CD4-positive, alpha-beta T cell (primary cell): Measurements from ENCODE around the gene GINS3. TPM values are rescaled to one million over a fixed set of nuclear protein-coding genes. Genes with fewer than 3 reads are reported as not detected.

Experiments used
- ATAC-seq: fragments of 200-7000 bp; cut with Tn5 transposase; one replicate; pipeline ENCODE4 v1.10.0; 2022; ENCODE audit warnings: mild to moderate bottlenecking; ENCODE audit not compliant: poor library complexity
- CTCF ChIA-PET: fragments of 350-600 bp; sonication (Branson Sonifier 250); formaldehyde crosslinking; loops from one replicate; lab custom pipeline; 2021; ENCODE audit warnings: antibody characterized with exemption, inconsistent platforms; lab: Charles Lee
- POLR2A ChIA-PET: fragments of 350-600 bp; sonication (Branson Sonifier 250); formaldehyde crosslinking; loops from one replicate; lab custom pipeline; 2021; ENCODE audit warnings: antibody characterized with exemption, inconsistent platforms; lab: Charles Lee
- DNase-seq, 14 experiments: peaks; one replicate each; pipeline ENCODE4 v3.0.0-alpha.2; 2013 to 2020; ENCODE audit warnings: mixed read lengths in 2 of 14
- H3K27ac ChIP-seq, 2 donors: one replicate each; pipeline versions ENCODE4 v1.5.1 to v1.7.0; 2013; ENCODE audit warnings: low read length in 2 of 2, low read depth in 1 of 2, mild to moderate bottlenecking in 1 of 2
- H3K27me3 ChIP-seq, 2 experiments: 1 replicate in 1 of 2; 2 replicates in 1 of 2; pipeline versions ENCODE4 v1.6.1 to v1.7.0; 2013; ENCODE audit warnings: low read length in 2 of 2, control low read depth in 1 of 2, mild to moderate bottlenecking in 1 of 2, moderate library complexity in 1 of 2; ENCODE audit not compliant: insufficient read depth in 2 of 2, control insufficient read depth in 1 of 2
- H3K36me3 ChIP-seq: one replicate; pipeline ENCODE4 v1.6.1; 2013; ENCODE audit warnings: low read length, control low read depth; ENCODE audit not compliant: insufficient read depth
- H3K4me1 ChIP-seq: one replicate; pipeline ENCODE4 v1.6.1; 2013; ENCODE audit warnings: low read length, control low read depth; ENCODE audit not compliant: insufficient read depth
- H3K4me3 ChIP-seq: one replicate; pipeline ENCODE4 v1.5.1; 2013; ENCODE audit warnings: mild to moderate bottlenecking, low read length, moderate library complexity
- H3K9me3 ChIP-seq, 2 experiments: 1 replicate in 1 of 2; 2 replicates in 1 of 2; pipeline versions ENCODE4 v1.6.1 to v1.7.0; 2013; ENCODE audit warnings: low read length in 2 of 2, mild to moderate bottlenecking in 2 of 2, control low read depth in 1 of 2, moderate library complexity in 1 of 2; ENCODE audit not compliant: control insufficient read depth in 1 of 2, insufficient read depth in 1 of 2
- H3K27ac Mint-ChIP-seq: one replicate; pipeline ENCODE4 v1.8.0; 2020; ENCODE audit warnings: mixed read lengths
- H3K27me3 Mint-ChIP-seq: one replicate; pipeline ENCODE4 v1.8.0; 2021; ENCODE audit warnings: mixed read lengths
- H3K36me3 Mint-ChIP-seq: one replicate; pipeline ENCODE4 v1.8.0; 2021; ENCODE audit warnings: low read depth, mixed read lengths
- H3K4me1 Mint-ChIP-seq: one replicate; pipeline ENCODE4 v1.8.0; 2021; ENCODE audit warnings: low read depth, mixed read lengths
- H3K4me3 Mint-ChIP-seq: one replicate; pipeline ENCODE4 v1.8.0; 2020; ENCODE audit warnings: mild to moderate bottlenecking, mixed read lengths
- H3K9me3 Mint-ChIP-seq: one replicate; pipeline ENCODE4 v1.8.0; 2020; ENCODE audit warnings: mixed read lengths
- intact Hi-C, 2 experiments: fragments of 100-400 bp; cut with DNase I in 1 of 2; cut with micrococcal nuclease in 1 of 2; formaldehyde crosslinking; loops; one replicate each; pipeline versions ENCODE4 v1.15.1 to v1.9.0; 2023 to 2025; cut with DNase I, micrococcal nuclease
- total RNA-seq, 174 experiments: library from RNA in 2 of 174; stranded (reverse) in 2 of 174; gene quantifications; one replicate each; pipeline ENCODE4 v1.2.3 and lab custom pipeline; 2021 to 2026
- TF ChIP-seq, protein P1 (sequence below): fragments of 200-600 bp; IDR thresholded peaks from one replicate; pipeline ENCODE4 v1.8.0; 2022; ENCODE audit warnings: antibody characterized with exemption, mild to moderate bottlenecking

Gene GINS3
- total RNA-seq, 2 experiments from 2014 or later, result 0.27 to 0.36 TPM

GRCh38 chr16:58454178-58454577 is 61.9 kb downstream of the GINS3 start:
- Histone ChIP-seq H3K9me3 (no peaks in the 10 kb centered on the region), H3K4me3 (no peak overlapping the region), H3K27me3 (peaks cover 0 to 4% of the 10 kb centered on the region in 2 experiments), H3K27ac (no peak overlapping the region), H3K4me1 (no peaks in the 10 kb centered on the region), H3K36me3 (no peaks in the 10 kb centered on the region)
- Mint-ChIP-seq H3K9me3 (no peaks in the 10 kb centered on the region), H3K4me1 (no peaks in the 10 kb centered on the region), H3K27ac (no peak overlapping the region), H3K36me3 (no peaks in the 10 kb centered on the region), H3K4me3 (no peak overlapping the region), H3K27me3 (peaks cover 18% of the 10 kb centered on the region)
- no peak for DNase-seq
- CTCF ChIA-PET, result no interaction called here
- TF ChIP-seq, protein P1, sequence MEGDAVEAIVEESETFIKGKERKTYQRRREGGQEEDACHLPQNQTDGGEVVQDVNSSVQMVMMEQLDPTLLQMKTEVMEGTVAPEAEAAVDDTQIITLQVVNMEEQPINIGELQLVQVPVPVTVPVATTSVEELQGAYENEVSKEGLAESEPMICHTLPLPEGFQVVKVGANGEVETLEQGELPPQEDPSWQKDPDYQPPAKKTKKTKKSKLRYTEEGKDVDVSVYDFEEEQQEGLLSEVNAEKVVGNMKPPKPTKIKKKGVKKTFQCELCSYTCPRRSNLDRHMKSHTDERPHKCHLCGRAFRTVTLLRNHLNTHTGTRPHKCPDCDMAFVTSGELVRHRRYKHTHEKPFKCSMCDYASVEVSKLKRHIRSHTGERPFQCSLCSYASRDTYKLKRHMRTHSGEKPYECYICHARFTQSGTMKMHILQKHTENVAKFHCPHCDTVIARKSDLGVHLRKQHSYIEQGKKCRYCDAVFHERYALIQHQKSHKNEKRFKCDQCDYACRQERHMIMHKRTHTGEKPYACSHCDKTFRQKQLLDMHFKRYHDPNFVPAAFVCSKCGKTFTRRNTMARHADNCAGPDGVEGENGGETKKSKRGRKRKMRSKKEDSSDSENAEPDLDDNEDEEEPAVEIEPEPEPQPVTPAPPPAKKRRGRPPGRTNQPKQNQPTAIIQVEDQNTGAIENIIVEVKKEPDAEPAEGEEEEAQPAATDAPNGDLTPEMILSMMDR, result no peak
- POLR2A ChIA-PET, result no interaction called here
- intact Hi-C loops, result no loop called here
- ATAC-seq, result no peak

GRCh38 chr16:58454856-58455255 is 62.6 kb downstream of the GINS3 start:
- no peaks in the 10 kb centered on the region for H3K4me1 Mint-ChIP-seq
- no peak for ATAC-seq
- Histone ChIP-seq H3K4me1 (no peaks in the 10 kb centered on the region), H3K27ac (no peak overlapping the region), H3K4me3 (no peak overlapping the region), H3K27me3 (peaks cover 0 to 4% of the 10 kb centered on the region in 2 experiments), H3K9me3 (no peaks in the 10 kb centered on the region), H3K36me3 (no peaks in the 10 kb centered on the region)
- no peak overlapping the region for H3K4me3 Mint-ChIP-seq
- no peak for DNase-seq
- TF ChIP-seq, protein P1, result no peak
- H3K36me3 Mint-ChIP-seq, result no peaks in the 10 kb centered on the region
- ChIA-PET POLR2A (no interaction called here), CTCF (no interaction called here)
- H3K9me3 Mint-ChIP-seq, result no peaks in the 10 kb centered on the region
- intact Hi-C loops, result no loop called here
- H3K27me3 Mint-ChIP-seq, result peaks cover 24% of the 10 kb centered on the region
- no peak overlapping the region for H3K27ac Mint-ChIP-seq

Other genes with a start within 250 kb of the GINS3 start
- 10 to 100 TPM; 49.0 to 51.0 TPM for gene CSNK2A2, start 194.4 kb upstream of the GINS3 start, total RNA-seq
- not detected for gene PRSS54, start 97.4 kb upstream of the GINS3 start, total RNA-seq
- gene NDRG4, start 107.7 kb downstream of the GINS3 start, total RNA-seq, result 1 to 10 TPM; 2.8 to 3.2 TPM
- 10 to 100 TPM; 21.9 to 25.5 TPM for gene SETD6, start 123.0 kb downstream of the GINS3 start, total RNA-seq
- gene CNOT1, start 237.4 kb downstream of the GINS3 start, total RNA-seq, result 100 to 1,000 TPM; 164 to 184 TPM